ENCODE measurements around the gene FAM237A.

The FAM237A gene

GRCh38 chr2:206657087-206657486 is 14.8 kb downstream of the FAM237A start:
- Histone ChIP-seq H3K27me3 (ENCODE audit: insufficient read depth, low read length, poor library complexity) (no peaks in the 10 kb centered on the region), H3K9ac (ENCODE audit: low read length) (no peak overlapping the region), H3K79me1 (ENCODE audit: low read length) (no peaks in the 10 kb centered on the region), H3K56ac (ENCODE audit: low read length) (no peak overlapping the region), H3K4ac (ENCODE audit: low read depth, low read length) (no peak overlapping the region), H2BK15ac (replicated peaks; ENCODE audit: low read depth) (no peak overlapping the region), H2BK120ac (ENCODE audit: low read depth, low read length) (no peak overlapping the region), H3K36me3 (ENCODE audit: control insufficient read depth, insufficient read depth, low read length) (no peaks in the 10 kb centered on the region), H3K4me2 (ENCODE audit: low read length) (no peak overlapping the region), H4K5ac (ENCODE audit: low read length) (no peak overlapping the region), H3K23ac (ENCODE audit: low read length) (no peak overlapping the region), H3K79me2 (ENCODE audit: control insufficient read depth, insufficient read depth, low read length) (no peaks in the 10 kb centered on the region), H3K4me3 (ENCODE audit: low read length) (no peak overlapping the region), H3K27ac (ENCODE audit: low read depth, low read length) (no peak overlapping the region), H4K8ac (ENCODE audit: low read depth, low read length) (no peak overlapping the region), H3K4me1 (ENCODE audit: control insufficient read depth, low read depth, low read length) (no peaks in the 10 kb centered on the region), H2AK5ac (ENCODE audit: low read length) (no peak overlapping the region), H3K18ac (ENCODE audit: low read length) (no peak overlapping the region), H2BK5ac (ENCODE audit: low read length) (no peak overlapping the region)
- no CpG with 5 or more reads among the region's 1 CpG for WGBS (ENCODE audit: extremely low coverage, insufficient coverage, low lambda C conversion rate)
- DNase-seq, result no peak

GRCh38 chr2:206665251-206665650 is 23.0 kb downstream of the FAM237A start:
- H3K4me2 ChIP-seq (ENCODE audit: low read length), result no peak overlapping the region
- H3K23ac ChIP-seq (ENCODE audit: low read length), result no peak overlapping the region
- WGBS (ENCODE audit: extremely low coverage, insufficient coverage, low lambda C conversion rate), result no CpG with 5 or more reads among the region's 3 CpGs
- no peak overlapping the region for H3K18ac ChIP-seq (ENCODE audit: low read length)
- H3K27ac ChIP-seq (ENCODE audit: low read depth, low read length), result no peak overlapping the region
- H2BK15ac ChIP-seq (replicated peaks; ENCODE audit: low read depth), result no peak overlapping the region
- H4K8ac ChIP-seq (ENCODE audit: low read depth, low read length), result no peak overlapping the region
- no peak overlapping the region for H3K4ac ChIP-seq (ENCODE audit: low read depth, low read length)
- H3K27me3 ChIP-seq (ENCODE audit: insufficient read depth, low read length, poor library complexity), result no peaks in the 10 kb centered on the region
- H3K9ac ChIP-seq (ENCODE audit: low read length), result no peak overlapping the region
- H3K79me1 ChIP-seq (ENCODE audit: low read length), result no peaks in the 10 kb centered on the region
- no peaks in the 10 kb centered on the region for H3K36me3 ChIP-seq (ENCODE audit: control insufficient read depth, insufficient read depth, low read length)
- no peak overlapping the region for H2BK5ac ChIP-seq (ENCODE audit: low read length)
- H3K4me3 ChIP-seq (ENCODE audit: low read length), result no peak overlapping the region
- H2BK120ac ChIP-seq (ENCODE audit: low read depth, low read length), result no peak overlapping the region
- no peaks in the 10 kb centered on the region for H3K79me2 ChIP-seq (ENCODE audit: control insufficient read depth, insufficient read depth, low read length)
- DNase-seq, result no peak
- H2AK5ac ChIP-seq (ENCODE audit: low read length), result no peak overlapping the region
- no peaks in the 10 kb centered on the region for H3K4me1 ChIP-seq (ENCODE audit: control insufficient read depth, low read depth, low read length)
- no peak overlapping the region for H3K56ac ChIP-seq (ENCODE audit: low read length)
- H4K5ac ChIP-seq (ENCODE audit: low read length), result no peak overlapping the region

- no peaks in the 10 kb centered on the region for H3K79me1 ChIP-seq (ENCODE audit: low read length)
- H3K4ac ChIP-seq (ENCODE audit: low read depth, low read length), result no peak overlapping the region
- no peak for DNase-seq
- no peak overlapping the region for H2BK120ac ChIP-seq (ENCODE audit: low read depth, low read length)
- no CpG with 5 or more reads among the region's 7 CpGs for WGBS (ENCODE audit: extremely low coverage, insufficient coverage, low lambda C conversion rate)
- H3K9ac ChIP-seq (ENCODE audit: low read length), result no peak overlapping the region
- no peaks in the 10 kb centered on the region for H3K4me1 ChIP-seq (ENCODE audit: control insufficient read depth, low read depth, low read length)
- no peak overlapping the region for H3K23ac ChIP-seq (ENCODE audit: low read length)
- no peak overlapping the region for H3K4me3 ChIP-seq (ENCODE audit: low read length)
- no peak overlapping the region for H3K18ac ChIP-seq (ENCODE audit: low read length)
- no peak overlapping the region for H4K8ac ChIP-seq (ENCODE audit: low read depth, low read length)
- no peak overlapping the region for H3K4me2 ChIP-seq (ENCODE audit: low read length)
- no peak overlapping the region for H3K27ac ChIP-seq (ENCODE audit: low read depth, low read length)
- no peaks in the 10 kb centered on the region for H3K36me3 ChIP-seq (ENCODE audit: control insufficient read depth, insufficient read depth, low read length)
- no peak overlapping the region for H4K5ac ChIP-seq (ENCODE audit: low read length)
- no peak overlapping the region for H2AK5ac ChIP-seq (ENCODE audit: low read length)
- H3K79me2 ChIP-seq (ENCODE audit: control insufficient read depth, insufficient read depth, low read length), result no peaks in the 10 kb centered on the region
- H2BK15ac ChIP-seq (replicated peaks; ENCODE audit: low read depth), result no peak overlapping the region
- H2BK5ac ChIP-seq (ENCODE audit: low read length), result no peak overlapping the region
- no peak overlapping the region for H3K56ac ChIP-seq (ENCODE audit: low read length)
- no peaks in the 10 kb centered on the region for H3K27me3 ChIP-seq (ENCODE audit: insufficient read depth, low read length, poor library complexity)
Observed at GRCh38 chr2:206670531-206671319, 28.4 kb downstream of the FAM237A start.

GRCh38 chr2:206683546-206683945 is 41.3 kb downstream of the FAM237A start:
- no peak overlapping the region for H2BK5ac ChIP-seq (ENCODE audit: low read length)
- no peak overlapping the region for H3K4me3 ChIP-seq (ENCODE audit: low read length)
- no peak overlapping the region for H3K4ac ChIP-seq (ENCODE audit: low read depth, low read length)
- no peak overlapping the region for H2BK120ac ChIP-seq (ENCODE audit: low read depth, low read length)
- H3K4me2 ChIP-seq (ENCODE audit: low read length), result no peak overlapping the region
- no peak overlapping the region for H4K5ac ChIP-seq (ENCODE audit: low read length)
- H4K8ac ChIP-seq (ENCODE audit: low read depth, low read length), result no peak overlapping the region
- H3K27me3 ChIP-seq (ENCODE audit: insufficient read depth, low read length, poor library complexity), result peaks cover 2% of the 10 kb centered on the region
- H3K36me3 ChIP-seq (ENCODE audit: control insufficient read depth, insufficient read depth, low read length), result no peaks in the 10 kb centered on the region
- no peak for DNase-seq
- no peak overlapping the region for H3K18ac ChIP-seq (ENCODE audit: low read length)
- no peak overlapping the region for H3K23ac ChIP-seq (ENCODE audit: low read length)
- H3K9ac ChIP-seq (ENCODE audit: low read length), result no peak overlapping the region
- no peaks in the 10 kb centered on the region for H3K79me1 ChIP-seq (ENCODE audit: low read length)
- no peak overlapping the region for H3K56ac ChIP-seq (ENCODE audit: low read length)
- H3K27ac ChIP-seq (ENCODE audit: low read depth, low read length), result no peak overlapping the region
- no peaks in the 10 kb centered on the region for H3K4me1 ChIP-seq (ENCODE audit: control insufficient read depth, low read depth, low read length)
- no CpG with 5 or more reads among the region's 4 CpGs for WGBS (ENCODE audit: extremely low coverage, insufficient coverage, low lambda C conversion rate)
- H3K79me2 ChIP-seq (ENCODE audit: control insufficient read depth, insufficient read depth, low read length), result no peaks in the 10 kb centered on the region
- no peak overlapping the region for H2BK15ac ChIP-seq (replicated peaks; ENCODE audit: low read depth)
- no peak overlapping the region for H2AK5ac ChIP-seq (ENCODE audit: low read length)

GRCh38 chr2:206688453-206688852 is 46.2 kb downstream of the FAM237A start:
- no peak for DNase-seq
- Histone ChIP-seq H4K8ac (ENCODE audit: low read depth, low read length) (no peak overlapping the region), H2BK15ac (replicated peaks; ENCODE audit: low read depth) (no peak overlapping the region), H3K79me1 (ENCODE audit: low read length) (no peaks in the 10 kb centered on the region), H3K27ac (ENCODE audit: low read depth, low read length) (no peak overlapping the region), H3K4ac (ENCODE audit: low read depth, low read length) (no peak overlapping the region), H3K4me2 (ENCODE audit: low read length) (no peak overlapping the region), H3K4me1 (ENCODE audit: control insufficient read depth, low read depth, low read length) (no peaks in the 10 kb centered on the region), H3K27me3 (ENCODE audit: insufficient read depth, low read length, poor library complexity) (peaks cover 2% of the 10 kb centered on the region), H3K56ac (ENCODE audit: low read length) (no peak overlapping the region), H2BK120ac (ENCODE audit: low read depth, low read length) (no peak overlapping the region), H3K36me3 (ENCODE audit: control insufficient read depth, insufficient read depth, low read length) (no peaks in the 10 kb centered on the region), H3K9ac (ENCODE audit: low read length) (no peak overlapping the region), H3K79me2 (ENCODE audit: control insufficient read depth, insufficient read depth, low read length) (no peaks in the 10 kb centered on the region), H3K18ac (ENCODE audit: low read length) (no peak overlapping the region), H2AK5ac (ENCODE audit: low read length) (no peak overlapping the region), H4K5ac (ENCODE audit: low read length) (no peak overlapping the region), H3K23ac (ENCODE audit: low read length) (no peak overlapping the region), H2BK5ac (ENCODE audit: low read length) (no peak overlapping the region), H3K4me3 (ENCODE audit: low read length) (no peak overlapping the region)
- no CpG with 5 or more reads among the region's 2 CpGs for WGBS (ENCODE audit: extremely low coverage, insufficient coverage, low lambda C conversion rate)

GRCh38 chr2:206688990-206689389 is 46.7 kb downstream of the FAM237A start:
- no peak overlapping the region for H3K56ac ChIP-seq (ENCODE audit: low read length)
- H3K23ac ChIP-seq (ENCODE audit: low read length), result no peak overlapping the region
- H2AK5ac ChIP-seq (ENCODE audit: low read length), result no peak overlapping the region
- H3K4me3 ChIP-seq (ENCODE audit: low read length), result no peak overlapping the region
- no CpG with 5 or more reads among the region's 1 CpG for WGBS (ENCODE audit: extremely low coverage, insufficient coverage, low lambda C conversion rate)
- H3K18ac ChIP-seq (ENCODE audit: low read length), result no peak overlapping the region
- H2BK15ac ChIP-seq (replicated peaks; ENCODE audit: low read depth), result no peak overlapping the region
- no peak for DNase-seq
- peaks cover 2% of the 10 kb centered on the region for H3K27me3 ChIP-seq (ENCODE audit: insufficient read depth, low read length, poor library complexity)
- H3K4me2 ChIP-seq (ENCODE audit: low read length), result no peak overlapping the region
- no peaks in the 10 kb centered on the region for H3K79me2 ChIP-seq (ENCODE audit: control insufficient read depth, insufficient read depth, low read length)
- no peaks in the 10 kb centered on the region for H3K36me3 ChIP-seq (ENCODE audit: control insufficient read depth, insufficient read depth, low read length)
- H4K8ac ChIP-seq (ENCODE audit: low read depth, low read length), result no peak overlapping the region
- no peak overlapping the region for H2BK5ac ChIP-seq (ENCODE audit: low read length)
- no peak overlapping the region for H4K5ac ChIP-seq (ENCODE audit: low read length)
- no peak overlapping the region for H3K27ac ChIP-seq (ENCODE audit: low read depth, low read length)
- no peaks in the 10 kb centered on the region for H3K79me1 ChIP-seq (ENCODE audit: low read length)
- H3K9ac ChIP-seq (ENCODE audit: low read length), result no peak overlapping the region
- no peak overlapping the region for H3K4ac ChIP-seq (ENCODE audit: low read depth, low read length)
- H3K4me1 ChIP-seq (ENCODE audit: control insufficient read depth, low read depth, low read length), result no peaks in the 10 kb centered on the region
- H2BK120ac ChIP-seq (ENCODE audit: low read depth, low read length), result no peak overlapping the region
